ENCODE results near the gene TTC12. TPM values are rescaled to one million over a fixed set of nuclear protein-coding genes. Genes with fewer than 3 reads are reported as not detected.

The TTC12 gene
- total RNA-seq, 1 donor from 2014 or later, result 49.1 TPM

GRCh38 chr11:113274713-113275582, 39.4 kb upstream of the TTC12 start:
- no peaks in the 10 kb centered on the region for H3K27me3 Mint-ChIP-seq (ENCODE audit: low read depth)

GRCh38 chr11:113275602-113276001, 38.8 kb upstream of the TTC12 start:
- H3K27me3 Mint-ChIP-seq (ENCODE audit: low read depth), result no peaks in the 10 kb centered on the region
- TF ChIP-seq CTCF (IDR thresholded peaks at IDR 0.05; ENCODE audit: unreplicated experiment), result no peak
- H3K4me1 Mint-ChIP-seq, result no peaks in the 10 kb centered on the region
- DNase-seq (ENCODE audit: low spot score in 2 of 2, unreplicated experiment in 2 of 2), result no peak
- H3K4me3 Mint-ChIP-seq, result no peak overlapping the region
- peaks cover 22% of the 10 kb centered on the region for H3K36me3 Mint-ChIP-seq
- no peak overlapping the region for H3K27ac Mint-ChIP-seq
- no peaks in the 10 kb centered on the region for H3K9me3 Mint-ChIP-seq

More at GRCh38 chr11:113274713-113275582, 39.4 kb upstream of the TTC12 start:
- TF ChIP-seq CTCF (IDR thresholded peaks at IDR 0.05; ENCODE audit: unreplicated experiment), result no peak
- DNase-seq (ENCODE audit: low spot score in 2 of 2, unreplicated experiment in 2 of 2), result no peak
- no peak overlapping the region for H3K4me3 Mint-ChIP-seq
- no peaks in the 10 kb centered on the region for H3K4me1 Mint-ChIP-seq
- H3K36me3 Mint-ChIP-seq, result peaks cover 28% of the 10 kb centered on the region
- no peak overlapping the region for H3K27ac Mint-ChIP-seq
- H3K9me3 Mint-ChIP-seq, result no peaks in the 10 kb centered on the region

GRCh38 chr11:113276466-113276865, 37.9 kb upstream of the TTC12 start:
- peaks cover 18% of the 10 kb centered on the region for H3K36me3 Mint-ChIP-seq
- no peaks in the 10 kb centered on the region for H3K27me3 Mint-ChIP-seq (ENCODE audit: low read depth)
- TF ChIP-seq CTCF (IDR thresholded peaks at IDR 0.05; ENCODE audit: unreplicated experiment), result no peak
- H3K9me3 Mint-ChIP-seq, result no peaks in the 10 kb centered on the region
- no peak for DNase-seq (ENCODE audit: low spot score in 2 of 2, unreplicated experiment in 2 of 2)
- H3K4me1 Mint-ChIP-seq, result no peaks in the 10 kb centered on the region
- H3K27ac Mint-ChIP-seq, result no peak overlapping the region
- no peak overlapping the region for H3K4me3 Mint-ChIP-seq

GRCh38 chr11:113277907-113278306, 36.5 kb upstream of the TTC12 start:
- Mint-ChIP-seq H3K36me3 (peaks cover 15% of the 10 kb centered on the region), H3K4me3 (no peak overlapping the region), H3K4me1 (no peaks in the 10 kb centered on the region), H3K9me3 (no peaks in the 10 kb centered on the region), H3K27me3 (ENCODE audit: low read depth) (no peaks in the 10 kb centered on the region), H3K27ac (no peak overlapping the region)
- no peak for TF ChIP-seq CTCF (IDR thresholded peaks at IDR 0.05; ENCODE audit: unreplicated experiment)
- no peak for DNase-seq (ENCODE audit: low spot score in 2 of 2, unreplicated experiment in 2 of 2)

GRCh38 chr11:113278481-113278880, 35.9 kb upstream of the TTC12 start:
- no peaks in the 10 kb centered on the region for H3K4me1 Mint-ChIP-seq
- H3K4me3 Mint-ChIP-seq, result no peak overlapping the region
- no peak for DNase-seq (ENCODE audit: low spot score in 2 of 2, unreplicated experiment in 2 of 2)
- H3K36me3 Mint-ChIP-seq, result peaks cover 15% of the 10 kb centered on the region
- no peaks in the 10 kb centered on the region for H3K27me3 Mint-ChIP-seq (ENCODE audit: low read depth)
- no peak overlapping the region for H3K27ac Mint-ChIP-seq
- H3K9me3 Mint-ChIP-seq, result no peaks in the 10 kb centered on the region
- no peak for TF ChIP-seq CTCF (IDR thresholded peaks at IDR 0.05; ENCODE audit: unreplicated experiment)
